NCI-H460 (cell line): ENCODE data around the gene NOTCH1. TPM values are rescaled to one million over a fixed set of nuclear protein-coding genes. Genes with fewer than 3 reads are reported as not detected.

ENCODE experiments used
- DNase-seq: peaks from one replicate; pipeline ENCODE4 v3.0.0-alpha.2; 2016; ENCODE audit warnings: low read depth; ENCODE audit errors: extremely low read depth
- total RNA-seq: library from RNA; depleted of rRNA; stranded (reverse); fragments of >200 nt; shearing (Covaris generic); gene quantifications from 2 replicates; pipeline ENCODE4 v1.2.3, GENCODE V29; 2014

NOTCH1 gene
- total RNA-seq, 1 experiment from 2014 or later = 8.0 TPM

DNA sequence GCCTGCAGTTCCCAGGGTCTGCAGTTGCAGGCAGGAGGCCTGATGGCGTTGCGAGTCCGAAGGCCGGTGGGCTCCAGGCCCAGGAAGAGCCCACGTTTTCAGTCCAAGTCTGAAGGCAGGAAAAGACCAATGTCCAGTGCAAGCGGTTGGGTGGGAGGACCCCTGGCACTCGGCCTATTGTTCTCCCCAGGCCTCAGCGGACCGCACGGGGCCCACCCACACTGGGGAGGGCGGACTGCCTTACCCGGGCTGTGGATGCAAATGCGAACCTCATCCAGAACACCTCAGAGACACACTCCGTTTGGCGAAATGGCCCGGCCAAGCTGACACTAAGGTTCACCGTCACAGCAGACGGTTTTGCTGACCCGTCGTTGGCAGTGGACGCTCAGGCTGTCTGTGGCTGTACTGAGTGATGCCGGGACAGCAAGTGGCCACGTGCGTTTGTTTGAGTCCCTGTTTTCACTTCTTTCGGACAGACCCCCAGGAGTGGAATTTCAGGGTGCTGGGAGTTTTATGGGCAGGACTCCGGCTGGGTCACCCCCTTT, 52.8 kb downstream of the NOTCH1 start:
- DNase-seq = no peak

DNA sequence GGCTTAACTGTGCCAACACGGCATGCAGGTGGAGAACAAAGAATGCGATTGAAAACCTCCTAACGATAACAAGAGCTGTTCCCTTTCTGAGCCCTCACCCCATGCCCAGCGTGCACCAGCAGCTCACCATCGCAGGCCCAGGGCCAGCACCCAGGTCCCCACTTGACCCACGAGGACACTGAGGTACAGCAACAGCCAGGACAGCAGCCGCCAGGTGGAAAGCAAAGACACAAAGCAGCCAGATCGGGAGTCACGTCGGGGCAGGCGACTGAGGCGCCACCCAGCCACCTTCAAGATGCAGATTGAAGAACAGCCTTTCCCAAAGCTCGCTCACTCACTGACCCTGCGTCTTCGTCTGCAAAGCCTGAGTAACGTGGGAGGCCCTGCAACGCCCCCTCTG, 56.1 kb downstream of the NOTCH1 start:
- no peak for DNase-seq

DNA sequence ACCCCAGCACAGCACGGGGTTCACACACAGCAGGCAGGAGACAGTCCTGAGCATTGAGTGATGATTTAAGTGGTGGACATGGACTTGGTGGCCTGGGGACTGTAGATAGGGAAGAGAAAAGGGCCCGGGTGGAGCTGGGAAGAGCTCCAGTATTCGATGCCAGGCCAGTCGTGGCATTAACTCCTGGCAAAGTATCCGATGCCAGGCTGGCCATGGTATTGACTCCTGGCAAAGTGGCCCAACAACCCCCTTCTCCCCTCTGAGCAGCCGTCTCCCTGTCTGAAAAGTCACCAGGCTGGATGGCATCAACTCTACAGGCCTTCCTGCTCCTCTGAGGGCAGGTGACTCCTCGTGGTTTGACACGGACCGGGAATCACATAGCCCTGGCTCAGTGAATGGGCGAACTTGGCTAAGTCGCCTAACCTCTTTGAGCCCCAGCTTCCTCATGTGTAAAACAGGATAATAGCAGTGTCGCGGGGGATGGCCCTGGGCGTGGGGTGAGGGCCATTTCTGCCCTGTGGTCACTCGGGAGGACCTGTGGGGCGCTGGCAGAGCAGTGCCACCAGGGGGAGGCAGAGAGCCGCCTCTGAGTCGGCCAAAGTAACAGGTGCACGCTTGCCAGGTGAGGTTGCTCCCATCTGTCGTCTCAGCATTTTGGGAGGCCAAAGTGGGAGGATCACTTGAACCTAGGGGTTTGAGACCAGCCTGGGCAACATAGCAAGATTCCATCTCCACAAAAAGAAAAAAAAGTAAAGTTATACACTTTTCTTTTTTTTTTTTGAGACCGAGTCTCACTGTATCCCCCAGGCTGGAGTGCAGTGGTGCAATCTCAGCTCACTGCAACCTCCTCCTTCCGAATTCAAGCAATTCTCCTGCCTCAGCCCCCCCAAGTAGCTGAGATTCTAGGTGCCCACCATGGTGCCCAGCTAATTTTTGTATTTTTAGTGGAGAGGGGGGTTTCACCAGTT, 57.3 kb downstream of the NOTCH1 start:
- DNase-seq = peak; percentile 48

DNA sequence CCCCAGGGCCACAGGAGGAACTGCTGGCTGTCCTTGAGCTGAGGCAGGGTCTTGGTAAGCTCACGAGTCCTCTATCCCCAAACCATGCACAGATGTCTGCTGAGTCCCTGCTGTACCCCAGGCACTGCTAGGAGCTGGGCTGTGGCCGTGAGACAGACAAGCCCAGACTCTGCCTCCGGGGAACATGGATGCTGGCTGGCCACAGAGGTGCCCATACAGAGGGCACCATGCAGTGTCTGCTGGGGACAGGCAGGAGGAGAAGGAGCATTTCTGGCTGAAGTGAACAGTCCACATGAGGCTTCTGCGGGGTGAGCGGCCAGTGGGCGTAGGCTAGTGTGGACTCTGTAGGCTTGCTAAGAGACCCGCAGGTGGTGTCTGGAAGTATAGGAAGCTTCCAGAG, 58.2 kb downstream of the NOTCH1 start:
- no peak for DNase-seq

DNA sequence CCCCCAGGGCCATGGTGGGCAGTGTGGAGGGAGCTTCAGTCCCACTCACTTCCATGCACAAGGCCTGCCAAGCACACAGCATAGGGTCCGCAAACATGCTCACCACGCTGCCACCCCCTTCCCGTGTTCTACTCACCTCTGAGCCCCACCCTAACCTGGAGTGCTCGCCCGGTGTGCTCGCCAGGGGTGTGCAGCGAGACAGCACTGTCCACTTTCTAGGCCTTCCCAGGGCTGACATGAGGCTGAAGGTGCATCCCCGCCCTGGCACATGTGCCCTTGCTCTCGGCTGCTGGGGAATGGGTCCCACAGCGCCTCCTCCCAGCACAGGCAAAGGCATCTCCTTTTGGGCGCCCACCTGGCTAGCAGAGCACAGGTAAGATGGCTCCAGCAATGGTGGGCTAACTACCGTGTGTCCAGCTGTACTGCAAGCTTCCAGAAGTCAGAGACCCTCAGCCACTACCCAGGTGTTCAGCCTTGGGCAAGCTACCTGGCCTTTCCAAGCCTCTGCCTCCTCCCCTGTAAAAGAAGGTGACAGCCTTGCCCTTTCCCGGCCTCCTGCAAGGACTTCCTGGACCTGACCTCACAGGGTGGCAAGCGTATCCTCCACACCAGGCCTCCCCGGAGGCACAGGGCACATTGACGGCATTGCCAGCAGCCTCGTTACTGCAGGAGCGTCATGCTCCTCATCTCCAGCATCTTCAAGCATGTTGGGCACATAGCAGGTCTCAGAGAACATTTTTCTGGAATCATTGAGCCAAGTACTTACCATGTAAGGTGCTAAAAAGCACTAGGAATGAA, 58.8 kb downstream of the NOTCH1 start:
- DNase-seq = no peak

DNA sequence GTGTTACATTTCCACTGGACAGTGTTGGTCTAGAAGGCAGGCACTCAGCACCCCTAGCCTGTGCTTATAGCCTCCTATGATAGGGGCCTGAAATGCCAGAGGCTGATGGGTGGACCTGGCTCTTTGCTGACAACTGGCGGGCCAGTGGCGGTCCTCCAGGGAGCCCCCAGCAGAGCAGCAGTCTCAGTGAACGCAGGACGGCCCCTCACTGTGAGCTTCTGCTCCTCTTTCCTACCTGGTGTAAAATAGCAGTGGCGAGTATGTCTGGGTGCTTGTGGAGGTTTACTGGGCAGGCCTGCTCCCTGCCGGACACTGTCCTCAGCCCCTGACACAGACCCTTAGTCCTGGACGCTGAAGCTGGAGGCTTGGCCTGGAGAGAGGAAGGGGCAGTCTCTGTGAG, 59.7 kb downstream of the NOTCH1 start:
- DNase-seq = no peak

DNA sequence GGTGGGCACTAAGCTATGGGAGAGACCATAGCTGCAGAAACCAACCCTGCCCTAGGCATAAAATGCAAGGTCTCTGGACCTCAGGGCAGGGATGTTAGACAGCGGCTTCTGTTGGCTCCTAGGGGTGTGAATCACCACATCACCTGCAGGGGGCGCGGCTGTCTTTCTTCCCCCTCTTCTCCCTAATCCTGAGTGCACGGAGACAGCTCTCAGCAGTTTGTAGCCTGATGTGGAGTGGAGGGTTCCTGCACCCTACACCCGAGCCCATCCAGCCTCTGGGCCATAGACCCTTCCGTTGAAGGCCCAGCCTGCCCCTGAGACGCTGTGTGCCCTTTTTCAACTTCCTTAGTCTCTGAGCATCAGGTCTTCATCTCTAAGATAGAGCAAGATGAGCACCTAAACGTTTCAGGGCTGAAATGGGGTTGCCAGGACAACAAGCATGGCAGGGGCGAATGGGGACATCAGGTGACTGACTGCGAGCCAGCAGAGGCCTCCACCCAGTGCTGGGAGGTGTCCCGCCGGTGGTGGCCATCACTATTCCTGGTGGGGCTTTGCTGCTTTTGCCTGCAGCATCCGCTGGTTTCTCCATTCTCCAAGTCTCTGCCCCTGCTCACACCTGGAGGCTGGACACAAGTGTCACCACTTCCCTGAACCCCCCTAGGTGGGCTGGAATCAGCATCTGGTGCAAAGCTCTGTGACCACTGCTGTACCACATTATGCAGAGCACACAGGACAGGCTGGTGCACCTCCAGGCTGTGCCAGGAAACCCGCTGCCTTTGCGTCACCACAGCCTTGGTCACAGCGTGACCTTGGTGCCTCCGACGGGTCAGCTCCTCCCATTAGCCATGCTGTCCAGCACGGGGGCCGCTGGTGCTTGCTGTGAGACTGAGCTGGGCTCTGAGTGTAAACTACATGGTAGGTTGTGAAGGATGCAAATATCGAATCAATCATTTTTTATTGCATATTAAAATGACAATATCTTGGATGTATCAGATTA, 60.5 kb downstream of the NOTCH1 start:
- DNase-seq = peak; percentile 83

DNA sequence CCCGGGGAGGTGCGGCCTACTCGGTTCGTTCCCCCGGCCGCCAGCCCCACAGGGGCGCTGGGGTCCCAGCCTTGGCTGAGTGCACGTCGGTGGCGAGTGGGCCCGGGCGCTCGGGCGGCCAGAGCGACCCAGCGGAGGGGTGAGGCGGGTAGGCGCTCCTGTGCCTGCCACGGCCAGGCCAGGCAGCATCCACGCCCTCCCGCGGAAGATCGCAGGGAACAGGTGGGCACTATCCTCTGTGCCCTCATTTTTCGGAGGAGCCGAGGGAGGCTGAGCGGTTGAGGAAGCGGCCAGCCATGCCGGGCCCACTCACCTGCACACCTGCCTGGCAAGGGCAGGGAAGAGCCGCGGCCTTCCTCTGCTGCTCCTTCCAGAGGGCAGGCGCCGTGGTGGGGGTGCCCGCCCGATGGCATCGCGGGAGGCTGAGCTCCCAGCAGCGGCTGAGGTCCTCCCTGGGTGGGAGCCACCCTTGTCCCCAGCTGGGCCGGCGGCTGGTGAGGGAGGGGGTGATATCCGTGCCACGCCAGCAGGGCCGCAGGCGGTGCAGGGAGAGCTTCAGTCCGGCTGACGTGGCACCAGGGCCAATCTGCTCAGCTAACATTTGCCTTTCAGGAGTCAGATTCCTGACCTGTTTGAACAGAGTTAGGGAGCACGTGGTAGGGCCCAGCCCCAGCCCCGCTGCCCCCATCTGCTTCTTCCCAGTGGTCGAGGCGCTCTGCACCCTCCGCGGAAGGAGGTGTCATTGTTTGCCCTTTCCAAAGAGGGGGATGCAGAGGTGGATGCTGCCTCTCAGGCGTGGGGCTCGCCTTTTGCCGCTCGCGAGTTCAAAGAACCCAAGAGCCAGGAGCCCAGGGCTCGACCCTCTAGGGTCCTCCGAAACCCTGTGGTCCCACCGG, 61.4 kb downstream of the NOTCH1 start:
- peak; percentile 23 for DNase-seq

DNA sequence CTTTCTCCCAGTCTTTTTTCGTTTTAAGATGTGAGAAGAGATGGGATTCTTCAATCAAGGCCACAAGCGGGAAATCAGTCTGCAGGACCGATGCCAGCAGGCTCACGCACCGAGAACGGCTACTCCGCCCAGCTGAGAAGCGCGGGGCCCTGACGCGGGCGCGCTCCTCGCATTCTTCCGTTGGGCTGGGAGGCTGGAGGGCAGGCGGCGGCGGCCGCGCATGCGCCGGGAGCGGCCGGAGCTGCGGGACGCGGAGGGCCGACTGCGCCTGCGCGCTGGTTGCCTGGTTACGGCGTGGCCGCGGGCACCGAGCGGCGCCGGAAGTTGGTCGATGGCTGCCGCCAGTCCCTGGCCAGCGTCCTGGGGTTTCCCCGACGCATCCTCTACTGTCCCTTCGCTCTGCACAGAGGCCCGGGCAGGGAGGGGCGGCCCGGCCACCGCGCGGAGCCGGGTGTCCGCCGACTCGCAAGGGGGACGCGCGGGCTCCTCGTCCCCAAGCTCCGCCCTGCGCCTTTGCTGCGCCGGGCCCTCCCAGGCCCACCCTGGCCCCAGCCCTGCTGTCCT, 62.2 kb downstream of the NOTCH1 start:
- peak; percentile 94 for DNase-seq

DNA sequence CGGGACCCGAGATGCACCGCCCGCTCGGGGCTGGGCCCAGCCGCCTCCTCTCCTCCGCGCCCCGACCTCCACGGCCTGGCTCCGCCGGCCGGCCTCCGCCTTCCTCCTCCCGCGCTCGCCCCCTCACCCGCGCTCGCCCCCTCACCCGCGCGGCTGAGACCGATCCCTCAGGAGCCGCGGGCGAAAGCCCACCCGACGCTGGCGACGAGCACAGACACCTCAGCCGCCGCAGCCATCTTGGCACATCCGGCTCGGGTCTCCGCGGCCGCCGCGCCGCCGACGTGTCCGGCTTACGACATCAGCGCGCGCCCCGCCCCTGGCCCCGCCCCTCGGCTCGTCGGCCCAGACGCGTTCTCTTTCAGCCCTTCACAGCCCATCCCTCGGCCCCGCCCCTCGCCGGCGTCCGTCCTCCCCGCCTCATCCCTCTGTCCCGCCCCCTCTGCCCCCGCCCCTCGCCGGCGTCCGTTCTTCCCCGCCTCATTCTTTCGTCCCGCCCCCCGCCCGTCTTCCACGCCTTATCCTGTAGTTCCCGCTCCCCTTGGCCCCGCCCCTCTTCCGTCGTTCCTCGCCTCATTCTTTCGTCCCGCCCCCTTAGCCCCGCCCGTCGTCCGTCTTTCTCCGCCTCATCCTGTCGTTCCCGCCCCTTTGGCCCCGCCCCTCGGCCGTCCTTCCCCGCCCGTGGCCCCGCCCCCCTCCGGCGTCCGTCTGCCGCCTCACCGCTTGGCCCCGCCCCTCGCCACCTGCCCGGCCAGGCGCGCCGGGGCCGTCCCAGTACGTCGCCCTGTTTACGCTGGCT, 62.9 kb downstream of the NOTCH1 start, which contains the start of gene SEC16A:
SEC16A (minus strand) TSS at position 248 of the 796 bp plus-strand sequence. CDS start 5,425 bp downstream, outside the sequence.
- DNase-seq = peak; percentile 99

DNA sequence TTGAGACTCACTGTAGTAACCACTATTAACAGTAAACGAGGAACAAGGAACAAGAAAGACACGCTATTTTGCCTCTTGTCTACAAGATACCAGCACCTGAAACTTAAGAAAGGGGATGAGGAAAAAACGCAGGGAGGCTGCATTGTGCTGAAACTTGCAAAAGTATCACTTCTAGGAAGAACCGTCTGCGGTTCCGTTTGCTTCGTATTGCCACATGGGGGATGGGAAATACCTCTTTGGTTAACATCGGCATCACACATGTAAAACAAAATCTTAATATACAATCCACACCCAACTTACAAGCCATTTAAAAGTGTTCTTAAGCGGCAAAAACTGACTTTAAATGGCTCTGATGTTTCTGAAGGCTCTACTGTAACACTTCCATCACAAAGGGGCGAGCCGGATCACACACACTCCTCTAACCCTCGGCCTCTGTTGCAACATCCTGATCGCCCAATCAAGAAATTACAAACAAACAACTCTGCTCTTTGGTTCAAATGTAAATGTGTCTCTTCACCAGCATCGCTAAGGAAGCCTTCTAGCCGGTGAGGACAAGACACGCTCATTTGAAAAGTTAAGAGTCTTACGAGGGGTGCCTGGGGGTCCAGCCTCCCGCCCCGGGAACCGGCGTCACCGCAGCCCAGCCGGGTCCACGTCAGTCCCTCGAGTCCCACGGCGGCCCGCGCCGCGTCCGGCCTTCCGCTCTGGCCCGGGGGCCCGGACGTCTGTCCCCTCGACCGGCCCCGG, 63.6 kb downstream of the NOTCH1 start:
- DNase-seq = no peak

DNA sequence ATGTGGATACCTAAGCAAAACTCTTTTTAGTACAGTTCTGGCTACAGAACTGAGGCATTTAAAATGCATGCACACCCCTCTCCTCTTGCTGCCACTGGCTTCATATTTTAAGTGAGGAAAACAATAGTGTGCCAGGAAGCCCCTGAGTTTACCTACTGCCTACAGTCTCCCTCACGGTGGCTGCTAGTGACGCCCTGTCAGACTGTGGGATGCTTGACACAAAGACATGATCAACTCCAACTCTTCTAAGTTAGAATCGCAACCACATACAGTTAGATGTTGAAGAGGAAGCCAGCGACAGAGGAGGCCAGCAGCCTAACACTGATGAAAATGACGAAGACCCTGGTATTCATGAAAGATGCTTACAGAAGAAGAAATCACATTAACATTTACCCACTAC, 64.3 kb downstream of the NOTCH1 start:
- no peak for DNase-seq

DNA sequence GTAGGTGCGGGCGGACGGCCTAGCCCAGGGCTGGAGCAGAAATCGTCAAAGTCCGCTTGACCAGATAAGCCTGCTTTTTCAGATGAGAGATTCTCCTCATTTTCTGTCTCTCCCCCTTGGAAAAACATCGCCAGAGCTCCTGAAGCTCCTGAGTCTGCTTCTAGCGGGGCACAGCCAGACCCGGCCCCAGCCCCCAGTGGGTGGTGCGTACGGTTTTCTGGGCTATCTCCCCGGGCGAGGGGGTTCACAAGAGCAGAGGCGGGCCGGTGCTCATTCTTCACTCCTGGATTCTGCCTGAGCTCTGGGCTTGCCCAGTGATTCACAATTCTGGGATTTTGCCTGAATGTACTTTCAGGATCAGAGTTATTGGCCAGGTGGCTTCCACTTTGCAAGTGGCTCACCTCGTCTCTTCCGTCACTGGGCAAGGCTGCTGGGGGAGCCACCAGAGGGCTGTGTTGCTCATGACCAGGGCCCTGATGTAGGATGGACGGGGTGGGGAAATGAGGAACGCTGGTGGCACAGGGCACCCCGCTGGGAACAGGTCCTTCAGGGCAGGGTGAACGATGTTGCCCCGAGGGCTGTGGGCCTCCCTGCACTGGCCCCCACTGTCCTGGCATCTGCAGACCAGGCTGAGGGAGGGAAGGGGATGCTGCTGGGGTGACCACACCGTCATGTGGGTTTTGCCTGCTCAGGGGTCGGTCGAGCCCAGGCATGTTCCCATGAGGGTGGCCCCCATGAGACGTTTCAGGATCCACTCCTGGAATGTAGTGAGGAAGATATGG, 69.3 kb downstream of the NOTCH1 start:
- DNase-seq = no peak

DNA sequence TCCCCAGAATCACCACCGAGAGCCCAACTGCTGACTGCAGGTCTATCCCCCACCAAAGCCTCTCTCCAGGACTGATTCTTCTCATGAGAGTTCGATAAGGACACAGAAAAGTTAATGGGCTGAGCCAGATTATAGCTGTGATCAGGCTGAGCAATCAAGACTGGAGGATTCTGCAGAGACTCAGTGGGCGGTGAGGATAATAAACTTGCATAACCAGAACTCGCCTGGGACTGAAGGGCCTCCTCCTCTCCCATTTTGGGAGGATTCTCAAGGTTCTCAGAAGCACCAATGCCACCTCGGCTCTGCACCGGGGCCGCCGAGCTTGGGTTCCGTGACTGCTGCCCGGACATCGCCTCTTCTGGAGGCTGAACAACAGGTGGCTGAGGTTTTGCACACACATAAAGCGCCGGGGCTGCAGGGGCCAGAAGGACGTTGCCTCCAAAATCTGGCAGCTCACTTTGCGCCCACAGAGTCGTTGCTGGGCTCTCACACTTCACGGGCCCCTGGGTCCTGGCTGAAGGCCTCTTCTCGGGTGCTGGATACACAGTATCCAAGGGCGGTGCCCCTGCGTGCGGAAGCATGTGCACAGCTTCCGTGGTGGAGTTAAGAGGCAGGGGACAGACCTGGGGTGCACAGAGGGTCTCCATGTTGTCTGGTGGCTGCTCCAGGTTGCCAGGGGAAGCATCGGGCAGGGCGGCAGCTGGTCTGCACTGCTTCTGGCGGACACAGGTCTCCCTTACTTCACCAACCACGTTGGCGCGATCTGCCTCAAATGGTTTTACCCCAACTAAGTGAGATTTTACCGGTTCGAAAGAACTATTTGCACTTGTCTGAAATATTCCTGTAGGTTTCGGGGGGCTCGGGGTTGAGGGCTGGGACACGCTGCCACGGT, 70.6 kb downstream of the NOTCH1 start:
- DNase-seq = no peak

DNA sequence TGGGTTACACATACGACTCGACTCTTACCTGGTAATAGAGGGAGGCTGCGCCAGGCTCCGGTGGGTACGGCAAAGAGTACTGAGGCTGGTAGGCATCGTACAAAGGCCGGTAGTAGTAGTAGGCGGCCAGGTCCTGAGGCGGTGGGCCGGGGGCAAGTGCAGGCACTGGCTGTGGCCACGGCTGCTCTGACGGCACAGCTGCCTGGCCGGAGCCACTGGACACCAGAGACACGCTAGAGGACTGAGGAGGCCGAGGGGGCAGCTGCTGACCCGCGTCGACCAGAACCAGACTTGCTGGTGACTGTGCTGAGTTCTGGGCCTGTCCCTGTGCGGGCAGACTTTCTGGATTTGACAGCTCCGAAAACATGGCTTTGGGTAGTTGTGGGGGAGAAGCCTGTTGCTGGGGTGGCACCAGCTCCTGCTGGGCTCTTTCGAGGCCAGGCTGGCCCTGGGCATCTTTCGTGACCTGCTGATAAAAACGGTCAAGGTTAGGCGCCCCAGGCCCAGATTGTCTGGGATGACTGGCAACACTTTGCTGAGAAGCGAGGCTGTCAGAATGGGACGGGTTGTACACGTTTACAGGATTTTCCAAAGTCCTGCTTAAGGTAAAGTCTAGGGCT, 71.7 kb downstream of the NOTCH1 start:
- no peak for DNase-seq
